ENCODE measurements around the gene EI24. TPM values are rescaled to one million over a fixed set of nuclear protein-coding genes. Genes with fewer than 3 reads are reported as not detected.

The EI24 gene
- total RNA-seq, 8 experiments from 2014 or later: 50.3 to 86.5 (median 69.0) TPM

- ATAC-seq (replicated peaks in 6 of 8): no peak
- WGBS, 10 experiments: 0 to 50% (median 14%) methylated on average over 1 to 3 of the region's 3 CpGs; no CpG with 5 or more reads in 2 of the 10 experiments
- Histone ChIP-seq H3K4me3 (no peak overlapping the region), H3K27ac (no peak overlapping the region), H3K4me1 (replicated peaks in 1 of 2) (peaks cover 5 to 7% of the 10 kb centered on the region in 2 donors)
- in situ Hi-C loops (cut with MboI; ENCODE audit: low pct_unique_long_range_greater_than_20kb in 2 of 9, low sequenced_read_pairs in 9 of 9, unreplicated experiment in 9 of 9): no loop called here
These were observed 19.2 kb downstream of the EI24 start for GRCh38 chr11:125588505-125588904.

GRCh38 chr11:125591649-125592304 is 22.5 kb downstream of the EI24 start:
- in situ Hi-C loops (cut with MboI; ENCODE audit: low pct_unique_long_range_greater_than_20kb in 2 of 9, low sequenced_read_pairs in 9 of 9, unreplicated experiment in 9 of 9): no loop called here
- 0 to 90% (median 16%) methylated on average over 2 to 24 of the region's 30 CpGs for WGBS, 10 experiments
- ATAC-seq (replicated peaks in 6 of 8): peak; percentile 6 to 25 (median 12)

GRCh38 chr11:125592305-125593113 is 23.2 kb downstream of the EI24 start, which contains the start of gene STT3A:
Gene STT3A, plus strand, starts transcription at chr11:125592852. Its CDS starts 3,064 bp downstream, at chr11:125595916.
- 0 to 3% (median 2%) methylated on average over 7 to 21 of the region's 55 CpGs; no CpG with 5 or more reads in 2 of the 10 experiments for WGBS, 10 experiments
- H3K4me3 ChIP-seq: peak within 1 kb of the TSS; percentile 63 to 93 (median 87)
- in situ Hi-C loops (cut with MboI; ENCODE audit: low pct_unique_long_range_greater_than_20kb in 2 of 9, low sequenced_read_pairs in 9 of 9, unreplicated experiment in 9 of 9): no loop called here
- peak within 1 kb of the TSS; percentile 90 to 94 for H3K27ac ChIP-seq
- peaks cover 13 to 17% of the 10 kb centered on the region in 2 donors for H3K4me1 ChIP-seq (replicated peaks in 1 of 2)
- ATAC-seq (replicated peaks in 6 of 8): peak; percentile 88 to 97 (median 95)

More at GRCh38 chr11:125591649-125592304, 22.5 kb downstream of the EI24 start:
- H3K27ac ChIP-seq: peak overlapping the region; percentile 89 to 94
- peak overlapping the region; percentile 47 to 93 (median 55) for H3K4me3 ChIP-seq
- H3K4me1 ChIP-seq (replicated peaks in 1 of 2): peaks cover 13 to 17% of the 10 kb centered on the region in 2 donors

GRCh38 chr11:125593114-125593820 is 24.0 kb downstream of the EI24 start:
- WGBS, 10 experiments: 0 to 4% (median 0%) methylated on average over 1 to 13 of the region's 18 CpGs; no CpG with 5 or more reads in 1 of the 10 experiments
- H3K4me3 ChIP-seq: peak overlapping the region; percentile 63 to 93 (median 87)
- ATAC-seq (replicated peaks in 6 of 8): peak in 4 of 8 experiments; percentile 18 to 43 (median 24)
- in situ Hi-C loops (cut with MboI; ENCODE audit: low pct_unique_long_range_greater_than_20kb in 2 of 9, low sequenced_read_pairs in 9 of 9, unreplicated experiment in 9 of 9): no loop called here
- H3K27ac ChIP-seq: peak overlapping the region; percentile 90 to 92
- peaks cover 13 to 17% of the 10 kb centered on the region in 2 donors for H3K4me1 ChIP-seq (replicated peaks in 1 of 2)

GRCh38 chr11:125594958-125595357 is 25.7 kb downstream of the EI24 start:
- Histone ChIP-seq H3K27ac (no peak overlapping the region), H3K4me3 (no peak overlapping the region), H3K4me1 (replicated peaks in 1 of 2) (peaks cover 13 to 17% of the 10 kb centered on the region in 2 donors)
- 60 to 100% (median 78%) methylated on average over 2 to 3 of the region's 3 CpGs; no CpG with 5 or more reads in 2 of the 10 experiments for WGBS, 10 experiments
- in situ Hi-C loops (cut with MboI; ENCODE audit: low pct_unique_long_range_greater_than_20kb in 2 of 9, low sequenced_read_pairs in 9 of 9, unreplicated experiment in 9 of 9): no loop called here
- ATAC-seq (replicated peaks in 6 of 8): no peak

GRCh38 chr11:125600663-125601062 is 31.4 kb downstream of the EI24 start:
- Histone ChIP-seq H3K4me3 (no peak overlapping the region), H3K4me1 (replicated peaks in 1 of 2) (no peaks in the 10 kb centered on the region), H3K27ac (no peak overlapping the region)
- ATAC-seq (replicated peaks in 6 of 8): no peak
- in situ Hi-C loops (cut with MboI; ENCODE audit: low pct_unique_long_range_greater_than_20kb in 2 of 9, low sequenced_read_pairs in 9 of 9, unreplicated experiment in 9 of 9): no loop called here
- WGBS, 10 experiments: 90 to 100% (median 100%) methylated on average over 1 to 2 of the region's 2 CpGs; no CpG with 5 or more reads in 3 of the 10 experiments

GRCh38 chr11:125603207-125603606 is 33.9 kb downstream of the EI24 start:
- Histone ChIP-seq H3K27ac (no peak overlapping the region), H3K4me3 (no peak overlapping the region), H3K4me1 (replicated peaks in 1 of 2) (no peaks in the 10 kb centered on the region)
- in situ Hi-C loops (cut with MboI; ENCODE audit: low pct_unique_long_range_greater_than_20kb in 2 of 9, low sequenced_read_pairs in 9 of 9, unreplicated experiment in 9 of 9): no loop called here
- 25 to 100% (median 93%) methylated on average over 2 to 3 of the region's 3 CpGs for WGBS, 10 experiments
- ATAC-seq (replicated peaks in 6 of 8): no peak

GRCh38 chr11:125605417-125605816 is 36.1 kb downstream of the EI24 start:
- Histone ChIP-seq H3K4me1 (replicated peaks in 1 of 2) (no peaks in the 10 kb centered on the region), H3K27ac (no peak overlapping the region), H3K4me3 (no peak overlapping the region)
- ATAC-seq (replicated peaks in 6 of 8): peak in 2 of 8 experiments; percentile 72 to 88
- in situ Hi-C loops (cut with MboI; ENCODE audit: low pct_unique_long_range_greater_than_20kb in 2 of 9, low sequenced_read_pairs in 9 of 9, unreplicated experiment in 9 of 9): no loop called here

GRCh38 chr11:125609545-125609944 is 40.3 kb downstream of the EI24 start:
- no peaks in the 10 kb centered on the region for H3K4me1 ChIP-seq (replicated peaks in 1 of 2)
- ATAC-seq (replicated peaks in 6 of 8): no peak
- 58 to 100% (median 91%) methylated on average over 1 to 7 of the region's 7 CpGs for WGBS, 10 experiments
- no peak overlapping the region for H3K27ac ChIP-seq
- in situ Hi-C loops (cut with MboI; ENCODE audit: low pct_unique_long_range_greater_than_20kb in 2 of 9, low sequenced_read_pairs in 9 of 9, unreplicated experiment in 9 of 9): no loop called here
- H3K4me3 ChIP-seq: no peak overlapping the region

- WGBS, 10 experiments: 85 to 100% (median 100%) methylated on average over 1 to 4 of the region's 4 CpGs; no CpG with 5 or more reads in 1 of the 10 experiments
- Histone ChIP-seq H3K27ac (no peak overlapping the region), H3K4me1 (replicated peaks in 1 of 2) (no peaks in the 10 kb centered on the region), H3K4me3 (no peak overlapping the region)
- in situ Hi-C loops (cut with MboI; ENCODE audit: low pct_unique_long_range_greater_than_20kb in 2 of 9, low sequenced_read_pairs in 9 of 9, unreplicated experiment in 9 of 9): no loop called here
- ATAC-seq (replicated peaks in 6 of 8): no peak
These were observed 49.1 kb downstream of the EI24 start for GRCh38 chr11:125618383-125618782.

GRCh38 chr11:125621995-125622394 is 52.7 kb downstream of the EI24 start:
- Histone ChIP-seq H3K4me1 (replicated peaks in 1 of 2) (peaks cover 3 to 4% of the 10 kb centered on the region in 2 donors), H3K4me3 (no peak overlapping the region), H3K27ac (no peak overlapping the region)
- ATAC-seq (replicated peaks in 6 of 8): no peak
- WGBS, 10 experiments: 38 to 100% (median 90%) methylated on average over 1 to 2 of the region's 2 CpGs; no CpG with 5 or more reads in 4 of the 10 experiments
- in situ Hi-C loops (cut with MboI; ENCODE audit: low pct_unique_long_range_greater_than_20kb in 2 of 9, low sequenced_read_pairs in 9 of 9, unreplicated experiment in 9 of 9): loop anchor here in 1 of 9 experiments (10.0 kb wide), 1 partner anchor 253 kb away; no protein-coding TSS in a partner anchor

GRCh38 chr11:125623064-125623463 is 53.8 kb downstream of the EI24 start:
- H3K27ac ChIP-seq: no peak overlapping the region

More at GRCh38 chr11:125623064-125623463, 53.8 kb downstream of the EI24 start:
- in situ Hi-C loops (cut with MboI; ENCODE audit: low pct_unique_long_range_greater_than_20kb in 2 of 9, low sequenced_read_pairs in 9 of 9, unreplicated experiment in 9 of 9): loop anchor here in 1 of 9 experiments (10.0 kb wide), 1 partner anchor 252 kb away; no protein-coding TSS in a partner anchor
- H3K4me1 ChIP-seq (replicated peaks in 1 of 2): peaks cover 11 to 13% of the 10 kb centered on the region in 2 donors
- no peak for ATAC-seq (replicated peaks in 6 of 8)
- H3K4me3 ChIP-seq: no peak overlapping the region
- 29 to 100% (median 100%) methylated on average over 1 of the region's 1 CpG; no CpG with 5 or more reads in 4 of the 10 experiments for WGBS, 10 experiments

All from motor neuron (in vitro differentiated cells).